Subcutaneous abdominal adipose tissue (tissue), 5 donors: ENCODE data around the gene PPP4C.

Experiments used
- H3K27ac ChIP-seq: one replicate; pipeline ENCODE4 v1.7.0; 2013; ENCODE audit warnings: low read depth, mild to moderate bottlenecking, inconsistent platforms, low read length, moderate library complexity
- H3K27me3 ChIP-seq, 5 donors: one replicate each; pipeline ENCODE4 v1.7.0; 2013; ENCODE audit warnings: low read length in 5 of 5, inconsistent platforms in 1 of 5; ENCODE audit not compliant: control insufficient read depth in 5 of 5, insufficient read depth in 4 of 5
- H3K36me3 ChIP-seq, 5 donors: one replicate each; pipeline ENCODE4 v1.7.0; 2013; ENCODE audit warnings: low read length in 5 of 5; ENCODE audit not compliant: control insufficient read depth in 5 of 5, insufficient read depth in 5 of 5
- H3K4me1 ChIP-seq, 5 donors: one replicate each; pipeline ENCODE4 v1.7.0; 2013; ENCODE audit warnings: low read length in 5 of 5, mild to moderate bottlenecking in 3 of 5, moderate library complexity in 1 of 5; ENCODE audit not compliant: control insufficient read depth in 5 of 5, insufficient read depth in 5 of 5
- H3K4me3 ChIP-seq, 5 donors: one replicate each; pipeline ENCODE4 v1.7.0; 2013; ENCODE audit warnings: low read length in 5 of 5, low read depth in 1 of 5
- H3K9ac ChIP-seq, 5 donors: one replicate each; pipeline ENCODE4 v1.7.0; 2013; ENCODE audit warnings: low read length in 5 of 5, mild to moderate bottlenecking in 4 of 5, moderate library complexity in 3 of 5
- H3K9me3 ChIP-seq, 5 donors: one replicate each; pipeline ENCODE4 v1.7.0; 2013; ENCODE audit warnings: low read length in 5 of 5; ENCODE audit not compliant: control insufficient read depth in 5 of 5
- donor health status: healthy.
- donor health status: healthy.
- donor health status: healthy.
- donor health status: healthy.
- donor health status: healthy.

The PPP4C gene

DNA sequence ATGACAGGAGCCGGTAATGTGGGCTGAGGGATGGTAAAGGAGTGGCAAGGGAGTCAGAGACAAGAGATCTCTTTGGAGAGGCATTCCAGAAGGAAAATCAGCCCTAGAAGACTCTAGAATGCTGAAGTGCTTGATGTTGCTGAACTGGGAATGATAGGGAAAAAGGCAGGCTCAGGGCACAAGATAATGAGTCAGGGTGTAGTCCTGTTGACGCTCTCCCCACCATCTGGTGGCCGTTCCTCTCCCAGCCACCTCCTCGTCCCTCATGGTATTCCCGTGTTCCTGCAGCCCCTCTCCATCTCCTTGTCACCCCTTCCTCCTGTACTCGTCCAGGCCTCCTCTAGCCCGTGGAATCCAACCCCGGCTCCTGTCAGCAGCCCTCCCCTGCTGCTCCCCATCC, 21.3 kb upstream of the PPP4C start:
- Histone ChIP-seq H3K9ac (no peak overlapping the region), H3K27ac (no peak overlapping the region), H3K36me3 (no peaks in the 10 kb centered on the region), H3K4me1 (peaks cover 0 to 20% (median 11%) of the 10 kb centered on the region in 5 donors), H3K4me3 (no peak overlapping the region), H3K27me3 (no peaks in the 10 kb centered on the region), H3K9me3 (no peaks in the 10 kb centered on the region)

DNA sequence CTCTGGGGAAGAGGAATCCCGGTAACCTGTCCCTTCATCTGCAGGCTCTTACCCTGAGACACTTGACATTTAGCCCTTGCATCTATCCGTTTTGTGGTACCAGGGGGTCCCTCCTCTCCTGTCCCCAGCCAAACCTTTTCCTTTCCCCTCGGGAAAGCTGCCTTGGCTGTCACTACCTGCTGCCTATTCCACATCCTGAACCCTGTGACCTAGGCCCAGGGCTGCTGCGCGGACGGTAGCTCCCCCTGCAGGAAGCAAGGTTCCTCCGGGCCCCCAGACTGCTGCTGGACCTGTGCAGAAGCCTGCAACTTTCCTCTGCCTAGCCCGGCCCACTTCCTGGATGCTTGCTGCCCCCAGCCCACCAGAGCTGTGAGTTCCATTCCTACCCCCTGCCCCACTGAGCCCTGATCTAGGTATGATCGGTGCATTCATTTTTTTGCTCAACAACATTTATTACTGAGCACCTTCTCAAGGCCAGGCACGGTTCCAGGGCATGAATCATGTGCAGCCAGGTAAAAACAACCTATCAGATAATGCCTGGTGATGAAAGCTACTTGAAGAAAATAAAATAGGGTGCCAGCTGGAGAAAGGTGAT, 20.7 kb upstream of the PPP4C start:
- Histone ChIP-seq H3K27me3 (no peaks in the 10 kb centered on the region), H3K9me3 (no peaks in the 10 kb centered on the region), H3K9ac (no peak overlapping the region), H3K27ac (no peak overlapping the region), H3K4me3 (no peak overlapping the region), H3K36me3 (no peaks in the 10 kb centered on the region), H3K4me1 (peaks cover 0 to 22% (median 11%) of the 10 kb centered on the region in 5 donors)

DNA sequence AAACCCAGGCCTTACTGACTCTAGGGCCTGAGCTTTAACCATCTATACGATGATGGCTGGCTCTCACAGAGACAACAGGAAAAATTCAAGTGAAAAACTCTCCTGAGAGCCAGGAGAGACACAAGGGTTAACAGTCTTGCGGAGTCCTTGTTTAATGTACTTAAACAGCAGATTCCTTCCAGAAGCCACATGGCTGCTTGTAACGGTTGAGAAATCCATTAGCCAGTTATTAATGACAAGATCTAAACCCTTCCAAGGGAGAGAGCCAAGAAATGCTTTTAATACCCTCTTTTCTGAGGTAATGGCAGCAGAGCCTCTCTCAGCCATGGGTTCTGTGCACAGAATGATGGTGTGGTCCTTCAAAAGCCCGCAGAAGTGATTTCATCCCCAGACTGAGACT, 15.4 kb upstream of the PPP4C start:
- no peak overlapping the region for H3K27ac ChIP-seq
- peaks cover 10 to 37% (median 36%) of the 10 kb centered on the region in 5 donors for H3K4me1 ChIP-seq
- H3K4me3 ChIP-seq, result no peak overlapping the region
- H3K27me3 ChIP-seq, result no peaks in the 10 kb centered on the region
- peak overlapping the region in 1 of 5 donors; percentile 51 for H3K9ac ChIP-seq
- no peaks in the 10 kb centered on the region for H3K9me3 ChIP-seq
- no peaks in the 10 kb centered on the region for H3K36me3 ChIP-seq

DNA sequence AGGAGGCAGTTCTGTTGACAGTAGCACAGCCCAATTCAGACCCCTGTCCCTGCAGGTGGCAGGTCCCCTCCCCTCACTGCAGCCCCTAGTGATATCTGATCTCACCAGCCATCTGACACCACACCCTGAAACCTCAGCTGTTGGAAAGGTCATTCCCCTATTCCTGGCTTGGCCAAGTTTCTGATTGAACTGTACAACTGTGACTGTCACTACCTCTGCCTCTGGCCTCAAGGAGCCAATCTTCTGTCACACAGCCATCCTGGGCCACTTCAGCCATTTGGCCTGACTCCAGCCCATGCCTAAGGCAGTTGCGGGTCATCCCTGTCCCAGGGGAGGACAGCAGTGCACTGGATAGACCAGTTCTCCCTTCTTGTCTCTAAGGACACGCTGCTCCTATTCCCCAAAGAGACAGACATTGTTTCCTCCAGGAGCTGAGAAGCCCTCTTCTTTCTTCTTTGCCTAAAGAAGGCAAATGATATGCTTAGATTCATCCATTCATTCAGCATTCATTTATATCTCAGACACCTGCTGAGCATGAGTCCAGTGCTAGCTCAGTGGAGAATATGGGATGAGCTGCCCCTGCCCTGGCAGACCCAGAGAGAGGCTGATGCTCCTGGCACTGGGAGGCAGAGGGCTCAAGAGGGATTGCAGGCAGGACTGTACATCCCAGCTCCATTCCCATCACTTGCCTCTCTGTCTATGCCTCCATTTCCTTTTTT, 14.8 kb upstream of the PPP4C start:
- no peaks in the 10 kb centered on the region for H3K27me3 ChIP-seq
- no peaks in the 10 kb centered on the region for H3K9me3 ChIP-seq
- H3K4me3 ChIP-seq, result no peak overlapping the region
- no peak overlapping the region for H3K27ac ChIP-seq
- H3K4me1 ChIP-seq, result peaks cover 10 to 40% (median 36%) of the 10 kb centered on the region in 5 donors
- no peaks in the 10 kb centered on the region for H3K36me3 ChIP-seq
- peak overlapping the region in 1 of 5 donors; percentile 51 for H3K9ac ChIP-seq

DNA sequence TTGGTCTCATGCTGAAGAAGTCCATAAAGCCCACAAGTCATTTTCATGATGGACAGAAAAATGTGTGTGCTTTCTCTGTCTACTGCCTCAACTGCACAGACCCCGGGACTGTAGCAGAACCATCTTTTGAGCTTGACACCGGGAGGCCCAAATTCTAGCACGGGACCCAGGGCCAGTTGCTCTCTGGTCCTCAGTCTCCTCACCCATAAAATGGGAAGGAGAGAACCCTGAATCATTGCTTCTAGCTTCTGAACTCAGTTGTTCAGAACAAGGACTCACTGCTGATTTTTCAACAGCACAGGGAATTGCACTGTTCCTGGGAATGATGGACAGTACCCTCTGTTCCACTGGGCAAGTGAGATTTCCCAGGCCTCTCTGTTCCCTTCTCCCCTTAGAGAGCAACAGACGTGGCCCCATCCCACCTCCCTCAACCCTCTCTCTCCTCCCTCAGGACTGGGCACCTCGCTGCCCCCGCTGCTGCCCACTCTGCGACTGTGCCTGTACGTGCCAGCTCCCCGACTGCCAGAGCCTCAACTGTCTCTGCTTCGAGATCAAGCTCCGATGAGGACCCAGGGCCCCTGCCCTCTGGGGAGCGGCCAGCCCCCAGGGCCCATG, 12.4 kb upstream of the PPP4C start:
- Histone ChIP-seq H3K27me3 (no peaks in the 10 kb centered on the region), H3K27ac (peak overlapping the region; percentile 97), H3K36me3 (peaks cover 0 to 15% (median 11%) of the 10 kb centered on the region in 5 donors), H3K4me3 (peak overlapping the region in 4 of 5 donors; percentile 81 to 98 (median 91)), H3K4me1 (peaks cover 18 to 62% (median 58%) of the 10 kb centered on the region in 5 donors), H3K9ac (peak overlapping the region; percentile 71 to 88 (median 87)), H3K9me3 (no peaks in the 10 kb centered on the region)

DNA sequence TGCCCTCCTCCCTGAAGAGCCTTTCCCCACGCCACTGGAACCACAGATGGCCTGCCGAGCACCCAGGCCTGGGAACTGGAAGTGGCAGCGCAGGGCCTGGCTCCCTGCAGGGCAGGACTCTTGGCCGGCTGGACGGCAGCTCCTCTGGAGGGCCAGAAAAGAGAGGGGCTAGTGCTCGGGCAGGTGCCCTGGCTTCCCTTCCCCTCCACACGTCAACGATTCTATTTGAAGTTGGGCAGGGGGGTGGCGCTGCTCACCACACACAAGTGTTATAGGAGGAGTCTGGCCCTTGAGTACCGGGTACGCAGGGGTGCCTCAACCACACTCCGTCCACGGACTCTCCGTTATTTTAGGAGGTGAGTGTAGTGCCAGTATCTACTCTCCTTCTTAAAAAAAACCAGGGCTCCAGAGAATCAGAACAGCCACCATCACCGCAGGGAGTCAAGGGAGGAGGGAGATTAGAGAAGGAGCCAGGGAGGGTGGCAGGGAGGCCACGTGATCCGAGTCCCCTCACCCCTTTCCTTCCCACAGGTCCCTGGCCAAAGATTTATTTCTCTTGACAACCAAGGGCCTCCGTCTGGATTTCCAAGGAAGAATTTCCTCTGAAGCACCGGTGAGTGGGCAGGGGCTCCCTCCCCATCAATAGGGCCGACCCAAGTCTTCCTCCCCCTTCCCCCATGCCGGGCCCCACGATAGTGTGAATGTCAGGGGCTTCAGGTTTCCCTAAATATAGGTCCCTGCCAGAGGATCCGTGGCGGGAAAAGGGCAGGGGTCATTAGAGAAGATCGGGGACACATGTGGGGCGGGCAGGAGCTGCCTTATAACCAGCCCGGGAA, 11.7 kb upstream of the PPP4C start:
- H3K9ac ChIP-seq, result peak overlapping the region; percentile 71 to 88 (median 87)
- peak overlapping the region; percentile 81 to 98 (median 85) for H3K4me3 ChIP-seq
- no peaks in the 10 kb centered on the region for H3K27me3 ChIP-seq
- no peaks in the 10 kb centered on the region for H3K9me3 ChIP-seq
- peak overlapping the region; percentile 97 for H3K27ac ChIP-seq
- peaks cover 0 to 23% (median 18%) of the 10 kb centered on the region in 5 donors for H3K36me3 ChIP-seq
- H3K4me1 ChIP-seq, result peaks cover 20 to 69% (median 65%) of the 10 kb centered on the region in 5 donors

DNA sequence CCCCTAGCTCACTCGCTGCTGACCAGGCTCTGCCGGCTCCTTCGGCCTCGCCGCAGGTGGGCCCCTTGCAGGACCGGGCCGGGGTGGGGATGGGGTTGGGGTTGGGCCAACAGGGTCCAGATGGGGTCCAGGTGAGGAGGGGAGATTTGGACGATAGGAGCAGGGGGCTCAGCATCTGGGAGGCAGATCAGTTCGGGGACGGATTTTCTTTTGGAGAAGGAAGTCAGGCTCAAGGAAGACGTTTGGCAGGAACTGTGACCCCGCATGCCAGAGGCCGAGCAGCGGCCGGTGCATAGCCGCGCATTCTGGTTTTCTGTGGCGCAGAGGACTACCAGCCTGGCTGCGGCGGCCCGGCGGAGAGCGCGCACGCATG, 11.1 kb upstream of the PPP4C start:
- Histone ChIP-seq H3K9ac (peak overlapping the region; percentile 26 to 88 (median 87)), H3K27ac (peak overlapping the region; percentile 97), H3K36me3 (peaks cover 0 to 29% (median 24%) of the 10 kb centered on the region in 5 donors), H3K27me3 (no peaks in the 10 kb centered on the region), H3K4me3 (peak overlapping the region; percentile 81 to 98 (median 85)), H3K9me3 (no peaks in the 10 kb centered on the region), H3K4me1 (peaks cover 23 to 75% (median 71%) of the 10 kb centered on the region in 5 donors)

DNA sequence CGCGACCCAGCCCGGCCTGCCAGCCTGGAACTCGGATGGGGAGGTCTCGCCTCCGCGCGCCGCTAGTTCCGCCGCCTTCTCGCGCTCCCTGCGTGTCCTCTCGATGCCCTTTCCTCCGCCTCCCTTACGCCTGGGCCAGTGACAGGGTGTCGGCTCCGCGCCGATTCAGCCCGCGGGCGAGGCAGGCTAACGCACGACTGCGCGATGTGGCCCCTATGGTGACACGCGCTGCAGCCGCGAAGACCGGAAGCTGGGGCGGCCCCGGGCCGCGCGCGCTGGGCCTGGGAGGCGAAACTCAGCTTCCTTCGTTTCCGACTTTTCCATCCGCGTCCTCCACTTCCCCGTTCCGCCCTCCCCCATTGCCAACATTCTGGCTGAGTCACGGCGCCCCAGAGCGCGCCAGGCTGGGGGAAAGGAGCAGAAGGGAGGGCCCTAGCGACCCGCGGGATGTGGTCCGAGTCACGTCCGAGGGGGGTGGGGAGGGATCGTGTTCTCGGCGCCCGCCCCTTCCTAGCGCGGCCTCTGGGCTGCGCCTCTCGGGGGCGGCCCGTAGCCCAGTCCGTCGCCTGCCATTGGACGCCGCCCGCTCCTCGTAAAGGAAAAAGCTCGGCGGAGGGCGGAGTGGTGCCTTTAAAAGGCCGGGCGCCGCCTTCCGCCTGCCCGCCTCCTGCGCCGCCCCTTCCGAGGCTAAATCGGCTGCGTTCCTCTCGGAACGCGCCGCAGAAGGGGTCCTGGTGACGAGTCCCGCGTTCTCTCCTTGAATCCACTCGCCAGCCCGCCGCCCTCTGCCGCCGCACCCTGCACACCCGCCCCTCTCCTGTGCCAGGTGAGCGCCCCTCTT, 10.5 kb upstream of the PPP4C start, which contains the start of gene ALDOA:
TSS of gene ALDOA (plus strand) at position 659 of the 841 bp plus-strand sequence. CDS start 1,138 bp downstream, outside the sequence.
- Histone ChIP-seq H3K27ac (peak within 1 kb of the TSS; percentile 98), H3K9me3 (no peaks in the 10 kb centered on the region), H3K27me3 (no peaks in the 10 kb centered on the region), H3K9ac (peak within 1 kb of the TSS; percentile 87 to 97 (median 95)), H3K4me3 (peak within 1 kb of the TSS; percentile 89 to 98 (median 96)), H3K4me1 (peaks cover 23 to 76% (median 73%) of the 10 kb centered on the region in 5 donors), H3K36me3 (peaks cover 0 to 35% (median 30%) of the 10 kb centered on the region in 5 donors)
